Brain pericyte (primary cell): Measurements from ENCODE around the gene TSPAN9.

Source experiments
- DNase-seq: peaks from one replicate; pipeline ENCODE4 v3.0.0-alpha.2; 2012; ENCODE audit warnings: low read depth, low spot score

The TSPAN9 gene

GRCh38 chr12:3225154-3225795 lies 148.1 kb downstream of the TSPAN9 start:
- peak; percentile 46 for DNase-seq

GRCh38 chr12:3225796-3226180 lies 148.6 kb downstream of the TSPAN9 start:
- no peak for DNase-seq

GRCh38 chr12:3226264-3226663 lies 149.1 kb downstream of the TSPAN9 start:
- DNase-seq = no peak

- no peak for DNase-seq
Measured at GRCh38 chr12:3227076-3227975, 150.1 kb downstream of the TSPAN9 start.

- DNase-seq = no peak
Measured at GRCh38 chr12:3228552-3228951, 151.4 kb downstream of the TSPAN9 start.

GRCh38 chr12:3229577-3229976 lies 152.4 kb downstream of the TSPAN9 start:
- DNase-seq = no peak

- DNase-seq = no peak
Measured at GRCh38 chr12:3230758-3231375, 153.7 kb downstream of the TSPAN9 start.

- no peak for DNase-seq
Measured at GRCh38 chr12:3231399-3231876, 154.3 kb downstream of the TSPAN9 start.

GRCh38 chr12:3233797-3234196 lies 156.6 kb downstream of the TSPAN9 start:
- DNase-seq = no peak

- DNase-seq = no peak
Measured at GRCh38 chr12:3236345-3237187, 159.4 kb downstream of the TSPAN9 start.

GRCh38 chr12:3238196-3238595 lies 161.0 kb downstream of the TSPAN9 start:
- no peak for DNase-seq

GRCh38 chr12:3241621-3242020 lies 164.4 kb downstream of the TSPAN9 start:
- DNase-seq = no peak

- DNase-seq = no peak
Measured at GRCh38 chr12:3242199-3242863, 165.2 kb downstream of the TSPAN9 start.

- no peak for DNase-seq
Measured at GRCh38 chr12:3243376-3244084, 166.4 kb downstream of the TSPAN9 start.

GRCh38 chr12:3244219-3244750 lies 167.1 kb downstream of the TSPAN9 start:
- no peak for DNase-seq

- DNase-seq = no peak
Measured at GRCh38 chr12:3246253-3246652, 169.1 kb downstream of the TSPAN9 start.

- DNase-seq = no peak
Measured at GRCh38 chr12:3247077-3247476, 169.9 kb downstream of the TSPAN9 start.

GRCh38 chr12:3247629-3248161 lies 170.5 kb downstream of the TSPAN9 start:
- DNase-seq = no peak

GRCh38 chr12:3249081-3249800 lies 172.1 kb downstream of the TSPAN9 start:
- DNase-seq = no peak
